HEK293 (cell line): ENCODE measurements around the gene DCTN1.

Source experiments
- CTCF ChIA-PET: fragments of 350-600 bp; formaldehyde crosslinking; extraction: SDS; loops from one replicate; lab custom pipeline; 2021; ENCODE audit warnings: antibody characterized with exemption; lab: Yijun Ruan, JAX
- POLR2A ChIA-PET: fragments of 300-600 bp; formaldehyde crosslinking; extraction: SDS; loops from one replicate; lab custom pipeline; 2020; ENCODE audit warnings: antibody characterized with exemption, inconsistent platforms; lab: Yijun Ruan, JAX
- H3K27ac ChIP-seq: fragments of 200-500 bp; sonication (Bioruptor generic); 2 replicates; pipeline ENCODE4 v1.5.1; 2014; ENCODE audit warnings: low read depth, low read length, control low read depth, inconsistent platforms; ENCODE audit errors: extremely low read depth
- H3K36me3 ChIP-seq, 2 experiments: fragments of 200-500 bp in 1 of 2; sonication (Bioruptor generic) in 1 of 2; 1 replicate in 1 of 2; 2 replicates in 1 of 2; pipeline ENCODE4 v1.5.1; 2014 to 2017; ENCODE audit warnings: inconsistent platforms in 2 of 2, low read length in 2 of 2; ENCODE audit not compliant: control insufficient read depth in 2 of 2, insufficient read depth in 1 of 2
- H3K4me1 ChIP-seq: fragments of 200-500 bp; sonication (Bioruptor generic); 2 replicates; pipeline ENCODE4 v1.5.1; 2014; ENCODE audit warnings: mild to moderate bottlenecking, low read length, inconsistent platforms; ENCODE audit not compliant: control insufficient read depth, insufficient read depth
- H3K4me3 ChIP-seq: 2 replicates; pipeline ENCODE4 v1.5.1; 2011; ENCODE audit warnings: low read depth, mild to moderate bottlenecking, control low read depth, low read length, moderate library complexity
- H3K9me3 ChIP-seq: fragments of 200-500 bp; sonication (Bioruptor generic); 2 replicates; pipeline ENCODE4 v1.5.1; 2014; ENCODE audit warnings: low read depth, low read length, inconsistent platforms; ENCODE audit not compliant: control insufficient read depth, insufficient read depth
- AEBP2 ChIP-seq: fragments of 450-650 bp; formaldehyde crosslinking; IDR thresholded peaks from 2 replicates; pipeline ENCODE4 v1.5.1; 2016; ENCODE audit warnings: missing biosample characterization, missing genetic modification characterization, borderline replicate concordance
- ELK4 ChIP-seq: IDR thresholded peaks from 2 replicates; pipeline ENCODE4 v1.6.1; 2011; ENCODE audit warnings: mild to moderate bottlenecking, low read depth, low read length, borderline replicate concordance
- GLI2 ChIP-seq: fragments of 450-650 bp; formaldehyde crosslinking; IDR thresholded peaks from 2 replicates; pipeline ENCODE4; 2017; ENCODE audit warnings: missing biosample characterization, missing genetic modification characterization, low read depth, borderline replicate concordance
- HOXD13 ChIP-seq: sonication (generic); formaldehyde crosslinking; IDR thresholded peaks from 2 replicates; pipeline ENCODE4 v1.8.0; 2022; ENCODE audit warnings: missing genetic modification reagents, borderline replicate concordance
- MYNN ChIP-seq: fragments of 450-650 bp; formaldehyde crosslinking; IDR thresholded peaks from 2 replicates; pipeline ENCODE4 v1.5.1; 2016; ENCODE audit warnings: missing biosample characterization, missing genetic modification characterization, borderline replicate concordance
- MZF1 ChIP-seq: fragments of 450-650 bp; formaldehyde crosslinking; IDR thresholded peaks from 2 replicates; pipeline ENCODE4 v1.5.1; 2017; ENCODE audit warnings: missing biosample characterization, missing genetic modification characterization, borderline replicate concordance
- SP2 ChIP-seq: fragments of 450-650 bp; formaldehyde crosslinking; IDR thresholded peaks from 2 replicates; pipeline ENCODE4 v1.5.1; 2016; ENCODE audit warnings: missing biosample characterization, missing genetic modification characterization
- ZBTB10 ChIP-seq: fragments of 450-650 bp; formaldehyde crosslinking; IDR thresholded peaks from 2 replicates; pipeline ENCODE4 v1.5.1; 2016; ENCODE audit warnings: missing biosample characterization, missing genetic modification characterization
- ZNF10 ChIP-seq: fragments of 450-650 bp; formaldehyde crosslinking; IDR thresholded peaks from 2 replicates; pipeline ENCODE4 v1.5.1; 2017; ENCODE audit warnings: missing biosample characterization, missing genetic modification characterization
- ZNF140 ChIP-seq: fragments of 450-650 bp; formaldehyde crosslinking; IDR thresholded peaks from 2 replicates; pipeline ENCODE4 v1.5.1; 2016; ENCODE audit warnings: missing biosample characterization, missing genetic modification characterization
- ZNF169 ChIP-seq: fragments of 450-650 bp; formaldehyde crosslinking; IDR thresholded peaks from 2 replicates; pipeline ENCODE4 v1.5.1; 2016; ENCODE audit warnings: missing biosample characterization, missing genetic modification characterization
- ZNF184 ChIP-seq: fragments of 450-650 bp; IDR thresholded peaks from 2 replicates; pipeline ENCODE4 v1.5.1; 2018; ENCODE audit warnings: missing biosample characterization, mild to moderate bottlenecking, missing genetic modification characterization
- ZNF221 ChIP-seq: fragments of 450-650 bp; formaldehyde crosslinking; IDR thresholded peaks from 2 replicates; pipeline ENCODE4 v1.5.1; 2017; ENCODE audit warnings: missing biosample characterization, missing genetic modification characterization, borderline replicate concordance
- ZNF341 ChIP-seq: fragments of 450-650 bp; formaldehyde crosslinking; IDR thresholded peaks from 2 replicates; pipeline ENCODE4; 2016; ENCODE audit warnings: low read depth, missing biosample characterization, missing genetic modification characterization
- ZNF391 ChIP-seq: fragments of 450-650 bp; formaldehyde crosslinking; IDR thresholded peaks from 2 replicates; pipeline ENCODE4 v1.5.1; 2016; ENCODE audit warnings: low read depth, missing biosample characterization, missing genetic modification characterization, borderline replicate concordance
- ZNF426 ChIP-seq: fragments of 450-650 bp; formaldehyde crosslinking; IDR thresholded peaks from 2 replicates; pipeline ENCODE4 v1.5.1; 2017; ENCODE audit warnings: missing biosample characterization, missing genetic modification characterization, mild to moderate bottlenecking, inconsistent platforms, moderate library complexity
- ZNF510 ChIP-seq: fragments of 450-650 bp; formaldehyde crosslinking; IDR thresholded peaks from 2 replicates; pipeline ENCODE4 v1.5.1; 2018; ENCODE audit warnings: mild to moderate bottlenecking, missing genetic modification characterization, missing biosample characterization; ENCODE audit not compliant: insufficient replicate concordance
- ZNF529 ChIP-seq: fragments of 450-650 bp; formaldehyde crosslinking; IDR thresholded peaks from 2 replicates; pipeline ENCODE4 v1.5.1; 2017; ENCODE audit warnings: missing genetic modification characterization, missing biosample characterization; ENCODE audit not compliant: insufficient replicate concordance
- ZNF558 ChIP-seq: fragments of 450-650 bp; formaldehyde crosslinking; IDR thresholded peaks from 2 replicates; pipeline ENCODE4 v1.5.1; 2016; ENCODE audit warnings: missing biosample characterization, missing genetic modification characterization
- ZNF561 ChIP-seq: fragments of 450-650 bp; IDR thresholded peaks from 2 replicates; pipeline ENCODE4 v1.5.1; 2018; ENCODE audit warnings: missing biosample characterization, missing genetic modification characterization, borderline replicate concordance
- ZNF692 ChIP-seq: fragments of 450-650 bp; formaldehyde crosslinking; IDR thresholded peaks from 2 replicates; pipeline ENCODE4 v1.5.1; 2016; ENCODE audit warnings: missing biosample characterization, missing genetic modification characterization
- ZNF785 ChIP-seq: fragments of 450-650 bp; formaldehyde crosslinking; IDR thresholded peaks from 2 replicates; pipeline ENCODE4 v1.5.1; 2016; ENCODE audit warnings: missing biosample characterization, missing genetic modification characterization
- ZSCAN4 ChIP-seq: fragments of 450-650 bp; formaldehyde crosslinking; IDR thresholded peaks from 2 replicates; pipeline ENCODE4 v1.5.1; 2017; ENCODE audit warnings: missing biosample characterization, missing genetic modification characterization

Gene DCTN1

GRCh38 chr2:74327199-74327598 is 52.9 kb downstream of the DCTN1 start:
- no peak overlapping the region for H3K27ac ChIP-seq
- TF ChIP-seq ZNF140 (tag by site-specific recombination) (no peak), ZNF221 (tag by site-specific recombination) (no peak), AEBP2 (no peak), GLI2 (tag by site-specific recombination) (no peak), ZNF558 (no peak), HOXD13 (no peak), ELK4 (no peak), ZNF561 (tag by site-specific recombination) (no peak), ZNF391 (tag by site-specific recombination) (no peak), MYNN (no peak), ZNF785 (tag by site-specific recombination) (no peak), ZNF426 (no peak), ZNF10 (tag by site-specific recombination) (no peak), MZF1 (tag by site-specific recombination) (no peak), ZNF529 (tag by site-specific recombination) (no peak), SP2 (tag by site-specific recombination) (no peak), ZNF169 (tag by site-specific recombination) (no peak), ZSCAN4 (tag by site-specific recombination) (no peak), ZNF184 (tag by site-specific recombination) (no peak)
- H3K9me3 ChIP-seq, result no peaks in the 10 kb centered on the region
- H3K4me1 ChIP-seq, result no peaks in the 10 kb centered on the region
- H3K36me3 ChIP-seq, result peaks cover 6 to 9% of the 10 kb centered on the region in 2 experiments; a peak in 2 of 3 replicates
- ChIA-PET CTCF (interaction anchor here (0.7 to 1.6 kb wide), 4 partner anchors 12 to 503 kb away, joined by 3 to 8 read pairs (median 4); no protein-coding TSS in a partner anchor), POLR2A (no interaction called here)
- no peak overlapping the region for H3K4me3 ChIP-seq

GRCh38 chr2:74325815-74326214 is 54.3 kb downstream of the DCTN1 start:
- Histone ChIP-seq H3K4me3 (no peak overlapping the region), H3K27ac (no peak overlapping the region), H3K36me3 (peaks cover 6 to 9% of the 10 kb centered on the region in 2 experiments; a peak in 2 of 3 replicates), H3K9me3 (no peaks in the 10 kb centered on the region), H3K4me1 (no peaks in the 10 kb centered on the region)
- ChIA-PET POLR2A (no interaction called here), CTCF (interaction anchor here (1.3 to 4.0 kb wide), 3 partner anchors 9 to 499 kb away, joined by 3 to 52 read pairs (median 4); no protein-coding TSS in a partner anchor)
- no peak for TF ChIP-seq ZNF341
- TF ChIP-seq ZNF692 (tag by site-specific recombination), result no peak
- no peak for TF ChIP-seq ZNF510 (tag by site-specific recombination)
- no peak for TF ChIP-seq ZBTB10
